GM19468 (cell line): ENCODE measurements around the gene NPTX1.

Experiments used
- ATAC-seq: cut with Tn5 transposase; IDR thresholded peaks from one replicate; pipeline ENCODE4 v1.9.1; 2021; ENCODE audit warnings: mild to moderate bottlenecking, moderate library complexity, moderate number of reproducible peaks; ENCODE audit not compliant: unreplicated experiment; ENCODE audit errors: extremely low read depth

Gene NPTX1

DNA sequence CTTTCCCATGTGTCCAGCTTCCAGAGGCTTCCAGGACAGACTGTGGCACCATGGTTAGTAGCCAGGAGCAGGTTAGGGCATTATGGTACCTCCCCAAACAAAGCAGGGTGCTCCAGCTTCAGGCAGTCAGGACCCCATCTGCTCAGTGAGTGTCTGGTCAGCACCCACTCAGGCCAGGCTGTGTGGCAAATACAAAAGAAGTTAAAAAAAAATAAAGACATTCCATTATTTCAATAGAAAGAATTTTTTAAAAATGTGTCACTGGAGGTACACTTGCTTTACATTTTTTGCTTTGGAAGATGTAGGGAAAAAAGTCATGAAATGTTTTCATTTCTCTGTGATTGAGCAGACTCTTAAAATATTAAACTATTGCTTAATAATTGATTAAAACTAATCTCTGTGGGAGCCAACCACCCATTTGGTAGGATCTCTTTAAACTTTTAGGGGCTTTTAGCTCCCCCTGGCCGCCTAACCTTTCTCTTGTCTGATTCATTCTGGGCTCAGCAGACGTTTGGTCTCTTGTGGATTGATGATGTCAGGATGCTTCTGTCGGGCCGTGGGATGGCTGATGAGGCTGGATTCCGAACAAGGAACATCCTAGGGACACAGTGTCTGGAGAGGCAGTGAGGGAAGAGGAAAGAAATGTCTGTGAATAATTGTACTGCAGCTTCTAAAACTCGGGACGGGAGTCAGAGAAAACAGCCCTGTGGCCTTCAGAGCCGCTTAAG lies 28.4 kb upstream of the NPTX1 start:
- no peak for ATAC-seq

DNA sequence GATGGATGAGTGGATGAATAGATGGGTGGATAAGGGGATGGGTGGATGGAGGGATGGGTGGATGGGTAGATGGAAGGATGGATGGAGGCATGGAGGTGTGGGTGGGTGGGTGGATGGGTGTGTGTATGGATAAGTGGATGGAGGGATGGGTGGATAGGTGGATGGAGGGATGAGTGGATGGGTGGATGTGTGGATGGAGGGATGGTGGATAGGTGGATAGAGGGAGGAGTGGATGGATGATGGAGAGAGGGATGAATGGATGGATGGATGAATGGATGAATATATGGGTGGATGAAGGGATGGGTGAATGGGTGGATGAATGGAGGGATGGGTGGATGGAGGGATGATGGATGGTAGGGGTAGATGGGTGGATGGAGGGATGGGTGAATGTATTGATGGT lies 27.5 kb upstream of the NPTX1 start:
- ATAC-seq, result no peak

DNA sequence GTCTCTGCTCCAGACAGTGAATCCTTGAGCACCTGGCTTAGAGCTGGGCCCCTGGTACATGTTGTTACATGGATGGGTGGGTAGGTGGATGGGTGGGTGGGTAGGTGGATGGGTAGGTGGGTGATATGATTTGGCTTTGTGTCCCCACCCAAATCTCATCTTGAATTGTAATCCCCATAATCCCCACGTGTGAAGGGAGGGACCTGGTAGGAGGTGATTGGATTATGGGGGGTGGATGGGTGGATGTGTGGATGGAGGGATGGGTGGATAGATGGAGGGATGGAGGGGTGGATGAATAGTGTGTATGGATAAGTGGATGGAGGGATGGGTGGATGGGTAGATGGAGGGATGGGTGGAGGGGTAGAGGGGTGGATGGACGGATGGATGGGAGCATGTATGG lies 26.6 kb upstream of the NPTX1 start:
- no peak for ATAC-seq

DNA sequence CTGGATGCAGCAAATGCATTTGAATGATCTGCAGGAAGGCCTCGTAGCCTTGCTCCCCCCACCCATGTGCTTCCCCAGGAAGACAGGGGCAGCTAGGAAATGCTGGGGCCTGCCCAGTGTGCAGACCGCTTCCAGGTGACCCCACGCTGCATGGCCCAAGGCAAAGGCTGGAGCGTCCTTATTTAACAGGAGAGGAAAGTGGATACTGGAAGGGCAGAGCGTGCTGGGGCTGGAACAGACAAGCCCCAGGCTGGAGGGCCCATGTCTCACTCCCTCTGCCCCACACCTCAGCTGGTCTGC lies 26.1 kb upstream of the NPTX1 start:
- ATAC-seq, result no peak

DNA sequence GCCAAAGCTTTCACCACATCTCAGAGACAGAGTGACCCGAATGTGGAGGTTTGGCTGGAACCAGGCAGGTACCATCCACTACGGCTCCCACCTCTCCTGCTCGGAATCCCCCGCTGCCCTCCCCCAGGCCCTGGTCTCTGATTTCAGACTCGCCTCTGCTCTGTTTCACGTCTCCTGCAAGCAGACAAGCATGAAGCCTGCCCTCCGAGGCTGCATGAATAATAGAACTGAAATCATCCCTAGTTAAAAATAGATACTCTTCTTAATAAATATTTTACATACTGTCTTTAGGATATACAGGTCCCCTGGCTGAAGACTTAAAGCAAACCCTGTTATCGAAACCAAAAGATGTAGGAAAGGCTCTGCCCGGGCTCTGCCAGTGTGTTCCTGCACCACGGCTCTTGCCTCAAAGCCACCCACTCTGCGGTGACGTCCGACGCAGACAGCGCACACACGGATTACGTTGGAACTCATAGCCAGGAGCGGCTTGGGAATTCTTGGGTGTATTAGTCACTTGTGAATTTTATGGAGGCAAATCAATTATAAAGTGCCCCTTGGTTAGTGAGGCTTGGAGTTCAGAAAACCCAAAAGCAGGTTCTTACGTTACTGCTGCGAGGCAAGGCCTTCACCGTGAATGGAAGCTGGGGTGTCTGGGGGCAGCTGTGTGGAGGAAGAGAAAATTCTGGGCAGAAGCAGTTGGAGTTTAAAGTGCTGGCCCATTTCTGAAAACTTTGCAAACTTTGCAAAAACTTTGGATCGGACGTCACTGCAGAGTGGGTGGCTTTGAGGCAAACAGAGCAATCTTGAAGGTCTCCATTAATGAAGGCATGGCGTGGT lies 25.6 kb upstream of the NPTX1 start:
- no peak for ATAC-seq

DNA sequence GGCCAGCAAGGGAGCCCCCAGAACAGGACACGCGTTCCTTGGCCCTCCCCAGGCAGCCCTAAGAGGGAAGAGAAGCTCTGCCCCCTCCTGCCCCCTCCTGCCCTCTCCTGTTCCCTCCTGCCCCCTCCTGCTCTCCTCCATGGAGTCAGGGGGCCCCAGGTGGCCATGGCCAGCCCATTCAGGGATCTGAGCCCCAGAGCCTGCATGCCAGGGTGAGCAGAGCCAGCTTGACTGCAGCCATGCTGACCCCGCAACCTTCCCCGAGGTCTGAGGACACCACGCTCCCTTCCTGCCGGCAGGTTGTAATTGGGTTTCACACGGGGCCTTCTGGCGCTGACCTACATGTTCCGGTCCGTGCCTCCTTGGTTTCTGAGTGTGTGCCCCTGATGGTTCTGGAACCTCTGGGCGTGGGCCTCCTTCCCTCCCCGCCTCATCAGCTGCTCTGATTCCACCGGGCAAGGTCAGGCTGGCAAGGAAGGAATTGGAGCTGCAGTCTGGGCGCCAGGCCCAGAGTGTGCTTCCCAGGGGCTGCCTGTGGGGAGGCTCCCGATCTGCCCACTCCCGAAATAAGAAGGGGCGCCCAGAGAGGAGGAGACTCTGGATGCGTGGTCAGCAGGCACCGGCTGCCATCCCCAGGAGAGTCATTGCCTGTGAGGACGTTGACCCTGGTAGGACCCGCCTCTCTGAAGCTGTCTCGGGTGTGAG lies 23.7 kb upstream of the NPTX1 start:
- no peak for ATAC-seq

DNA sequence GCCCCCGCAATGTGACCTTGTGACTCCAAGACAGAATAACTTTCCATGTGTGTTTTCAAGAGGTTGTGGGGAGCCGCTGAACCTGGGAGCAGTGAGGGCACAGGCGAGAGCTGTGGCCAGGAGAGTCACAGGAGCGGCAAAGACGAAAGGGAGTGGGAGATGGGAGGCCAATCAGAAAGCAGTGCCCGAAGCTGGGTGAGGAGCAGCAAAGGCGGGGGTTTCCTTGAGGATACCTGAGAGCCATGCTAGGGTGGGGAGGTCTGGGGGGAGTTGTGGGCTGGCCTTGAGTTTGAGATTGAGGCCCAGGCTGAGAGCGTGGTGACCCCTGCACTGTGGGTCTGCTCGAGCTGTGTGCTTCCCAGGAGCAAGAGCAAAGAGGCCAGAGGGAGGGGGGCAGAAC lies 23.2 kb upstream of the NPTX1 start:
- no peak for ATAC-seq

DNA sequence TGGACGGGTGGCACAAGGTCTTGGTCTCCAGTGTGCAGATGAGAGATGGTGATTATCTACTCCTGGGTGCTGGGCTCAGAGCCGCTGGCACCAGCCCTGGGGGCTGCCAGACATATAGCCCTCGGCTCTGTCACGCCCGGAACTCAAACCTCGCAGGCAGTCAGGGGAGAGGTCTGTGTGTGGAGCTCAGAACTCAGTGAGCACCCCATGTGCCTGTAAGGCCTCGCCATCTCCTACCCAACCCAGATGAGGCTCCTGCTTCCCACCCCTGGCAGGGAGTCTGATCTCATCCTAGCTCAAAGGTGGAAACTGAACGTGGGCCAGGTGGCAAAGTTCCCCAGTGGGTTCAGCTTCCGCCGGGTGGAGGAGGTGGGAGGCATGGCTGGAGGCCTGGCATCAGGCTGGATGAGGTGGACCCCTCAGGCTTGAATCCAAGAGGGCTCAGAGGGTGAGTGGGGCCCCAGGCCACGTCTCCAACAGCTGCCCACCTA lies 22.6 kb upstream of the NPTX1 start:
- no peak for ATAC-seq

DNA sequence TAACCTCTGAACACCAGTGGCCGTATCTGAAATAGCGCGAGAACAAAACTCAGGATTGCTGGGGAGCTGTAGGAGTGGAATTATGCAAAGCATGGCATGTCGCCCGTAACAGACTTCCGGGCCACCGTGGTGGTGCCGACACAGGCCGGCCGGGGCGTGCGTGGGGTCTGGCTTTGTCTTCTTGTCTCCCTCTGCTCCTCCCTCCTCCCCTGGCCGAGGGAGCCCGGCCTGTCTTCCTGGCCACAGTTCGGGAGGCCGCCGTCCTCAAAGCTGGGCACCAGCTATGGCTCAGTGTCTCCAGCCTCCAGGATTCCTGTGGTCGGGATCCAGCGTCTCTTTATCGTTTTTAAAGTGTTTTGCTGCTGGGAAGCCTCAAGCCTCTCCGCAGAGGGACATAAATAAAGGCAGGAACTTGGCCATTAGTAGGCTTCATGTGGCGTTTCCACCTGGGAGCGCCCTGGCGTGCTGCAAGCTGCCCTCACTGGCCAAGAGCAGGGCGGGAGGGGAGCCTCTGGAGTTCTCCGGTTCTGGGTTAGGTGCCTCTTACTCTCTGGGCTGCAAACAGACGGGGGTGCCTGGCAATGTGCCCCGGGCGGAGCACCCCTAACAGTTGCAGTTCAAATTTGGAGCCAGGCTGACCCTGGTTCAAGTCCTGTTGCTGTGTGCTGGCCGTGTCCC lies 22.0 kb upstream of the NPTX1 start:
- no peak for ATAC-seq

DNA sequence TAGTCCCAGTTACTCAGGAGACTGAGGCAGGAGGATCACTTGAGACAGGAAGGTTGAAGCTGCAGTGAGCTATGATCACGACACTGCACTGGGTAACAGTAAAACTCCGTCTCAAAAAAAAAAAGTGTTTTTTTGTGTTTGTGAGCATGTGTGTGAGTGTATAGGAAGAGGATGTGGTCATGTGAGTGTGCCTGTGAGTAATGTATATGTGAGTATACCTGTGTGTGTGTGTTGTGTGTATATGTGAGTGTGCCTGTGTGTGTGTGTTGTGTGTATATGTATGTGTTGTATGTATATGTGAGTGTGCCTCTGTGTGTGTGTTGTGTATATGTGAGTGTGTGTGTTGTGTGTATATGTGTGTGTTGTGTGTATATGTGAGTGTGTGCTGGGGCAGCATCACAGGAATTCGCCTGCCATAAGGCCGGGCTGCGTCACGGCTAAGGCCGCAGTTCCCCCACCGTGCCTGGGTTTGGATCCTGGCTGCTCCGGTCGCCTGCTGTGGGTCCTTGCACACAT lies 21.4 kb upstream of the NPTX1 start:
- no peak for ATAC-seq

DNA sequence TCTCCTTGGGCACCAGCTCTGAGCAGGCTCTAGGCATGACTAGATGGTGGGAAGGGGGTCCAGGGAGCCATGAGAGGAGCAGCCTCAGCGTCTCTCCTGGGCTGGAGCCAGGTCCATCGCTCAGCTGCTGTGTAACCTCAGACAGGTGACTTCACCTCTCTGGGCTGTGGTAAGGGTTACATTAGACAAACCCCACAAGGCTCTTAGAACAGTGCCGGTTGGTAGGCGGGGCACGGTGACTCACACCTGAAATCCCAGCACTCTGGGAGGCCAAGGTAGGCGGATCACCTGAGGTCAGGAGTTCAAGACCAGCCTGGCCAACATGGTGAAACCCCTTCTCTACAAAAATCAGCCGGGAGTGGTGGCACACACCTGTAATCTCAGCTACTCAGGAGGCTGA lies 18.1 kb upstream of the NPTX1 start:
- no peak for ATAC-seq

DNA sequence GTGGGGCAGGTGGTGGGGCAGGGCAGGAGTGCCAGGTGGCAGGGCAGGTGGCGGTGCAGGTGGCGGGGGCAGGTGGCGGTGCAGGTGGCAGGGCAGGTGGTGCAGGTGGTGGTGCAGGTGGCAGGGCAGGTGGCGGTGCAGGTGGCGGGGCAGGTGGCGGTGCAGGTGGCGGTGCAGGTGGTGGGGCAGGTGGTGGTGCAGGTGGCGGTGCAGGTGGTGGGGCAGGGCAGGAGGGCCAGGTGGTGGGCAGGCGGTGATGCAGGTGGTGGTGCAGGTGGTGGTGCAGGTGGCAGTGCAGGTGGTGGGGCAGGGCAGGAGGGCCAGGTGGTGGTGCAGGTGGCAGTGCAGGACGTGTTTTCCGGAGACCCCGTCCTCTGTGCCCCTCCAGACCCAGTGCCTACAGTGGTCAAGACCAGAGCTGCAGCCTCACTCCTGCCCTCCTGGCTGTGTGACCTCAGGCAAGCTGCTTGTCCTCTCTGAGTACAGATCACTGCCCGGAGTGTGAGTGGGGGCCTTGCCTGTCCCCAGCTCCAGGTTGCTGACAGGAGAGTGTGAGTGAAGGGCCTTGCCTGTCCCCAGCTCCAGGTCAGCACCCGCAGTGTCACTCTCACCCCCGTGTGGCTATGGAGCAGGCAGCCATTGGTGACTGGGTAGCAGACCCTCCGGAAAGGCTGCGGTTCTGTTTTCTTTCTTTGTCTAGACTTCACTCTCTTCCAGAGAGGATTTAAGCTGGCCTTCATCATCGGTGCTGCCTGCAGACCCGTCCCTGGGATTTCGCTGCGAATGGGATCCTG lies 16.1 kb upstream of the NPTX1 start:
- ATAC-seq, result no peak

DNA sequence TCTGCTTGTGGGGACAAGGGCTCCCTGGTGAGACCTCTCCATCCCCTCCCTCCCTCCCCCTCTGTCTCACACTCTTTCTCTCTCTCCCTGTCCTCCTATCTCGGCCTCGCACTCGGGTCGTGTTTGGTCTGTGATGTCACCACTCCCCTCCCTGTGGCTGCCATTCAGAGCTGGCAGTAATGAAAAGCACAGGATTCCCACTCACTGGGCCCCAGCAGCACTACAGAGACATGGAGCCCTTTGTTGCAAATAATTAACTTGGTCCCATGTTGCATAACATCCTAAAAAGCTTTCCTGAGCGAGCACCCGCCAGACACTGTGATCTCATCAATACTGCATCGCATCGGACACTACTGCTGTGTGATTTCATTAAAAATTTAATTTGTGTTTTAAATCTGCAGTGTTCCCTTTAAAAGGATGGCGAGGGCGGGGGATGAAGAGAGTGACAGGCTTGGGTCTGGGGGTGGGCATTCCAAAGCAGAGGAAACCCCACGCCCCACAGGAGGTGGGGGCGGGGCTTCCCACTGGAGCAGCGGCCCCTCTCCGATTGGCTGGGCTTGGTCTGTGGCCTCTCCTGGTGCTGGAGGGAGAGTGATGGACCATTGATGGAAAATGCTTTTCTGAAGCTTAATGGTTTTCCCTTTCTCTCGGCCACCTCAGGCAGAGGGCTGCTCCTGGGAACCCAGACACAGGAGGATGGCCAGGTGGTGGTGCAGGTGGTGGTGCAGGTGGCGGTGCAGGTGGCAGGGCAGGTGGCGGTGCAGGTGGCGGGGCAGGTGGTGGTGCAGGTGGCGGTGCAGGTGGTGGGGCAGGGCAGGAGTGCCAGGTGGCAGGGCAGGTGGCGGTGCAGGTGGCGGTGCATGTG lies 15.3 kb upstream of the NPTX1 start:
- ATAC-seq, result no peak

DNA sequence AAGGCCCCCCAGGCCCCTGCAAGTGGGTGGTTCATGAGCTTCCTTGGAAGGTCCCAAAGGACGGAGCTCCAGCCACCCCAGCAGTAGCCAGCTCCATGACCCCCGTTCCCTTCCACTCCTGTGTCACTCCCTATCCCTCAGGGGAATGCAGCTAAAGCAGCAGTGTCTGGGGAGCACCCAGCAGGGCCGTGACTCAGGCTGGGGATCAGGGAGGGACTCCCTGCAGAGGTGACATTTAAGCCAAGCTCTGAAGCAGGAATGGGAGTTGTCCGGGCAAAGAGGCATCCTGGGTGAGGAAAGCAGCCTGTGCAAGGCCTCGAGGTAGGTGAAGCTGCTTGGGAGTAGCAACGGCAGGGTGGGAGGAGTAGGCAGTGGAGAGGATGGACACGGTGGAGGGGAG lies 11.1 kb upstream of the NPTX1 start:
- no peak for ATAC-seq

DNA sequence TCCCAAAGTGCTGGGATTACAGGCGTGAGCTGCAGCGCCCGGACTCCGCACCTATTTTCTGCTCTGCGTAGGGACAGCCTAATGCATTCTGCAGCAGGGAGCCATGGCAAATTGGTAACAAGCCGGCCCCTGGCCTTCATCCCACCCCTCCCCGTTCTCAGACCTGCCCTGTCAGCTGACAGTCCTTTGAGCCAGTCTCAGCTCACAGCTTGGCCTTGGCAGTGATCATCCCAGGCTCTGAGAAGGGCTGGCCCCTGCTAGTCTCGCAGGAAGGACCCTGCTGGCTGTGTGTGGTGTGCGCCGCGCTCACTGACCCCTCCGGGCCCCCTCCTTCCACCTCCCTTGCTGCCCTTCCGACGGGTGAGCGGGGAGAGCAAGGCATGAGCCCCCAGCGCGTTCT lies 10.3 kb upstream of the NPTX1 start:
- no peak for ATAC-seq

DNA sequence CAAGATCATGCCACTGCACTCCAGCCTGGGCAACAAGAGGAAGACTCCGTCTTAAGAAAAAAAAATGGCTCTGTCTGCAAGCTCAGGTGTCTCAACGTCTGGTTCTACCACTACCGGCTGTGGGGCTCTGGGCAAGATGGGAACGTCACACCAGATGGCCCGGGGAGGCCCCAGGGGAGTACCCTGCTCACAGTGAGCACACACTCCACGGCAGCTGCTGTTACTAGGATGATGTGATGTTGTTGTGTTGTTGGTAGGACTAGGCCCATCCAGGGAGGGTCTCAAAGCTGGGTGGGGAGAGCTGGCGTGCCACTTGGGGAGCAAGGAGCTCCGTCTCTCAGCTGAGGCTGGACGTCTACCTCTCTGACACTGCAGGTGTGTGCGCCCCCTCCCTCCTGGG lies 9.4 kb upstream of the NPTX1 start:
- no peak for ATAC-seq

DNA sequence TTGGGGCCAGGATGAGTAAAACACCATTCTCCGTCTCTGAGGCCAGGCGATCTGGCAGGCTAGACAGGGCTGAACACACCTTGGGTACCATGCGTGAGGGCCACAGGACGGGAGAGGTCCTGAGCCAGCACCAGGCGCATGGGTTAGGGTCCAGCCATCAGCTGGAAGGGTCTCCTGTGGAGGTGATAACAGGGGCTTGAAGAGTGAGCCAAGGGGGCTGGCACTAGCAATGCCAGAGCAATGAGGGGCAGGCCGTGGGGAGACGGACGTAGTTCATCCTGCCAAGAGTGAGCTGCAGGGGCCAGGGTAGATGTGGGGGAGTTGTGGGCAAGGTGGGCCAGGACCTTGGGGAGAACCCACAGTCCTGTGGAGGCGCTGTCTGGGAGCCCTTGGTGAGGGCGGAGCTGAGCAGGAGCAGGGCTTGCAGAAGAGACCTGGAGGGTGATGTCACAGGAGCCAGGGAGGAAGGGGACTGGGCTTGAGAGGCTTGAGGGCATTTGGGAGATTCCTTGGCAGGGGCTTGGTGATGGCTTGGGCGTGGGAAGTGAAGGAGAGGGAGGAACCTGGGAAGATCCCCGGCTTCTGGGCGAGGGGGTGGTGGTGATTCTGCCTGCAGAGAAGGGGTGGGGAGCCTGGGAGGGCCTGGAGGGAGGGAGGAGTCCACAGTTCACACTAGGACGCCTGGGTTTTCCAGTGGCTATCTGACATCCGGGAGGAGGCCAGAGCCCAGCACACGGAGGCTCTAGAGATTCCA lies 6.3 kb upstream of the NPTX1 start:
- ATAC-seq, result no peak

DNA sequence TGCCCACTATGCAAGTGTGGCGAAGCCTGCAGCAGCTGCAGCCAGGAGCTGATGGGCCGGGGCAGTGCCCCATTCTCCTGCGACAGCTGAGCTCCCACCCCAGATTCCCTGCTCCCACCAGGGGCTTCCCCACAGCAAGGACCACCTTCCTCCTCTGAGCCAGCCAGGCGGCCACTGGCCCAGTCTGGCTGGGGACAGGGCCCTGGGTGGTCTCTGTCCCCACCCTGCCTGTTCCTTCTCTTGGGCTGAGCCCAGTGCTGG lies 5.6 kb upstream of the NPTX1 start:
- ATAC-seq, result no peak
